ENCODE data around the gene NDOR1. TPM values are rescaled to one million over a fixed set of nuclear protein-coding genes. Genes with fewer than 3 reads are reported as not detected.

NDOR1 gene
- total RNA-seq, 1 donor: 10.2 TPM

DNA sequence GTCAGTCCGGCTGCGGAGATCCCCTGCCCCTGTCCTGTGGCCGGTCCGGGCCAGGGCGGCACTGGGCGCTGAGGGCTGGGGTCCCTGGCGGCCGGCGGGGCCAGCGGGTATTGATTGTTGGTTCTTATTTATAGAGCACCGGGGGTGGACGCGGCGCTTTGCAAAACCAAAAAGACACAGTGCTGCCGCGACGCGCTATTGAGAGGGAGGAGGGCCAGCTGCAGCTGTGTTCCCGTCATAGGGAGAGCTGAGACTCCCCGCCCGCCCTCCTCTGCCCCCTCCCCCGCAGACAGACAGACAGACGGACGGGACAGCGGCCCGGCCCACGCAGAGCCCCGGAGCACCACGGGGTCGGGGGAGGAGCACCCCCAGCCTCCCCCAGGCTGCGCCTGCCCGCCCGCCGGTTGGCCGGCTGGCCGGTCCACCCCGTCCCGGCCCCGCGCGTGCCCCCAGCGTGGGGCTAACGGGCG is 38.2 kb upstream of the NDOR1 start:
- no peak for DNase-seq (ENCODE audit: low read depth in 2 of 3, low spot score in 2 of 3)

DNA sequence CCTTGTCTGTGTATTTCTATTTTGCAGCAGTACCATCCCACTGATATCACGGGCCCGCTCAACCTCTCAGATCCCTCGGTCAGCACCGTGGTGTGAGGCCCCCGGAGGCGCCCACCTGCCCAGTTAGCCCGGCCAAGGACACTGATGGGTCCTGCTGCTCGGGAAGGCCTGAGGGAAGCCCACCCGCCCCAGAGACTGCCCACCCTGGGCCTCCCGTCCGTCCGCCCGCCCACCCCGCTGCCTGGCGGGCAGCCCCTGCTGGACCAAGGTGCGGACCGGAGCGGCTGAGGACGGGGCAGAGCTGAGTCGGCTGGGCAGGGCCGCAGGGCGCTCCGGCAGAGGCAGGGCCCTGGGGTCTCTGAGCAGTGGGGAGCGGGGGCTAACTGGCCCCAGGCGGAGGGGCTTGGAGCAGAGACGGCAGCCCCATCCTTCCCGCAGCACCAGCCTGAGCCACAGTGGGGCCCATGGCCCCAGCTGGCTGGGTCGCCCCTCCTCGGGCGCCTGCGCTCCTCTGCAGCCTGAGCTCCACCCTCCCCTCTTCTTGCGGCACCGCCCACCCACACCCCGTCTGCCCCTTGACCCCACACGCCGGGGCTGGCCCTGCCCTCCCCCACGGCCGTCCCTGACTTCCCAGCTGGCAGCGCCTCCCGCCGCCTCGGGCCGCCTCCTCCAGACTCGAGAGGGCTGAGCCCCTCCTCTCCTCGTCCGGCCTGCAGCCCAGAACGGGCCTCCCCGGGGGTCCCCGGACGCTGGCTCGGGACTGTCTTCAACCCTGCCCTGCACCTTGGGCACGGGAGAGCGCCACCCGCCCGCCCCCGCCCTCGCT is 37.5 kb upstream of the NDOR1 start:
- DNase-seq (ENCODE audit: low read depth in 2 of 3, low spot score in 2 of 3): no peak

DNA sequence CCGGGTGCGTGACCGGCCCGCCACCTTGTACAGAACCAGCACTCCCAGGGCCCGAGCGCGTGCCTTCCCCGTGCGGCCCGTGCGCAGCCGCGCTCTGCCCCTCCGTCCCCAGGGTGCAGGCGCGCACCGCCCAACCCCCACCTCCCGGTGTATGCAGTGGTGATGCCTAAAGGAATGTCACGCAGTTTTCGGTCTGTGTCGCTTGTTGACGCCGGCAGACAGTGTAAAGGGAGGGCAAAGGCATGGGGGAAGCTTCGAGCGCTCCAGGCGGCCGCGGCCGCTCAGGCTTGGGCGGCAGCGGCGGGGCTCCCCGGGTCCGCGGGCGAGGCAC is 37.0 kb upstream of the NDOR1 start:
- DNase-seq (ENCODE audit: low read depth in 2 of 3, low spot score in 2 of 3): no peak

- no peak for DNase-seq (ENCODE audit: low read depth in 2 of 3, low spot score in 2 of 3)
These were observed 36.3 kb upstream of the NDOR1 start for GRCh38 chr9:137168904-137169856.

GRCh38 chr9:137169896-137170358 is 35.6 kb upstream of the NDOR1 start, which contains the start of gene LRRC26:
Gene LRRC26 (minus strand): TSS chr9:137170051. CDS start chr9:137169943, 108 bp downstream.
- DNase-seq (ENCODE audit: low read depth in 2 of 3, low spot score in 2 of 3): no peak

DNA sequence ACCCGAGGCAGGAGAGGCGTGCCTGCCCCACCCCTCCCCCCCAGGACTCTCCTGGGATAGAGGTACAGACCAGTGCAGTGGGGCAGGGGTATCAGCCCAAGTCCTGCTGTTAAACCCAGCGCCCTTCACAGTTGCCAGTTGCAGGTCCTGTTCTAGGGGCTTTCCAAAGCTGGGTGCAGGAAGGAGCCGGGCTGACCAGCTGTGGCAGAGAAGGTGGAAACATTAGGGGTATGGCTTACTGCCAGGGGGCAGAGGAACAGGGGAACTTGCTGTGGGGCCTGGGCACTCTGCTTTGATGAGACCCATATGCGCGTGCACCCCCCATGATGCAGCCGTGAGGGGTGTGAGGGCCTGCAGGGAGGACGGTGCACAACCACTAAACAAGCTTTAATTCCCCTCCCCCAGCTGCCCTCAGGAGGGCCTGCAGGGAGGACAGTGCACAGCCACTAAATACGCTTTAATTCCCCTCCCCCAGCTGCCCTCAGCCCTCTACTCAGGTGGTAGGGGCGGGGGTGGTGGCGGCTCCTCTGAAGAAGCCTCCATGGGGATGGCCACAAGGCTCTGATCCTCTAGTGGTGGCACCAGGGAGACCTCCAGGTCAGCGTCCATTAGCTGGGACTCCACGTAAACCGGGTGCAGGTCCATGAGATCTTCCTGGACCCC is 34.9 kb upstream of the NDOR1 start:
- no peak for DNase-seq (ENCODE audit: low read depth in 2 of 3, low spot score in 2 of 3)

- no peak for DNase-seq (ENCODE audit: low read depth in 2 of 3, low spot score in 2 of 3)
These were observed 34.2 kb upstream of the NDOR1 start for GRCh38 chr9:137171149-137171900.

GRCh38 chr9:137172901-137173795 is 32.4 kb upstream of the NDOR1 start:
- peak in 1 of 3 donors; percentile 45 for DNase-seq (ENCODE audit: low read depth in 2 of 3, low spot score in 2 of 3)

- no peak for DNase-seq (ENCODE audit: low read depth in 2 of 3, low spot score in 2 of 3)
These were observed 31.5 kb upstream of the NDOR1 start for GRCh38 chr9:137173796-137174664.

DNA sequence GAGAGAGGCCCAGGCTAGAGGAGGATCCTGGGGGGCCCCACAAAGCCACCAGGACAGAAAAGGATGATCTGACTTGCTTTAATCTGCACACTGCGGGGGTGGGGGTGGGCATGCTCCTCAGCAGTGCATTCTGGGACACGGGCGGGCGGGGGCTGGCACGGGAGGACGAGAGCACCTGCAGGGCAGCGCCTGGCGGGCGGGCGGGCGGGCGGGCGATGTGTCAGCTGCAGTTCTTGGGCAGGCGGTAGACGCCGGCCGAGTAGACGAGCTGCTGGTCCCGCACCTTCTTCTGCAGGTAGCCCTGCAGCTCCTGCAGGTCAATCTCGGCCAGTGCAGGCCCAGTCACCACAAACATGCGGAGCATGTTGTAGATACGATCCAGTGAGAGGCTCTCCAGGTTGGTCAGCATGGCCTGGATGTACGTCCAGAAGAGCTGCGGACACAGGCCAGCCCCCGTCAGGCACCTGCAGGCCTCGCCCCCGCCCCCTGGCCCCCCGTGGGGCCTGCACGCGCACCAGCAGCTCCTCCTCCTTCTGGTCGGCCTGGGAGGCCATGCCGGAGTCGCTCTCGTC is 30.7 kb upstream of the NDOR1 start:
- DNase-seq (ENCODE audit: low read depth in 2 of 3, low spot score in 2 of 3): no peak

- no peak for DNase-seq (ENCODE audit: low read depth in 2 of 3, low spot score in 2 of 3)
These were observed 30.0 kb upstream of the NDOR1 start for GRCh38 chr9:137175345-137175961.

GRCh38 chr9:137176302-137177182 is 29.0 kb upstream of the NDOR1 start:
- DNase-seq (ENCODE audit: low read depth in 2 of 3, low spot score in 2 of 3): peak in 1 of 3 donors; percentile 37

DNA sequence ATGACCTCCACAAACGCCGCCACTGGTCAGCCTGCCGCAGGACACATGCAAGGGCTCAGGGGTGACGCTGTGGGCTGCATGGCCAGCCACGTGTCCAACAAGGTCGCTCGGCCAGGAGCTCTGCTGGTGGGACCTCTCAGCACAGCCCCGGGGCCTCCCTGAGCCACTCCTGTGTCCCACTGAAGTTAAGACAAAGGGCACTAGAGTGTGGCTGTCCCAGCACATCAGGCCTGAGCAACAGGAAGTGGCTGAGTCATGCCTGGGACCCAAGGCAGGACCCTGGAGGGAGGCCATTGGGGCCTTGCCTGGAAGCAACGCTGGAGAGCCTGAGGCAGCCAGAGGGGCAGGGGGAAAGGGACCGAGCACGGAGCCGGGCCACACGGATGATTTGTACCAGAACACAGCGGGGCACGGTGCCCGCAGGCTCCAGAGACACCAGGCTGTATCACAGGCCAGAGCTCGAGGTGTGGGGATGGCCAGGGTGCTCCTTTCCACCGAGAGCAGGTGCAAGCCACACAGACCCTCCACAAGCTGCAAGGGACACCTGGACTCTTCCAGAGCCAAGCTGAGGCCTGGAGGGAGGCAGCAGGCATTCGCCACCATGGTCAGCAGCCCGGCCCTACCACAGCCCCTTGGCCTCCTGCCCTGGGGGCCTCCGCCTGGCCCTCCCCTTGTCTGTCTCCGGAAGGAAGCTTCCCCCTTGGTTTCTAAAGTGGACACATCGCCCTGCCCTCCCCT is 27.1 kb upstream of the NDOR1 start:
- DNase-seq (ENCODE audit: low read depth in 2 of 3, low spot score in 2 of 3): no peak

DNA sequence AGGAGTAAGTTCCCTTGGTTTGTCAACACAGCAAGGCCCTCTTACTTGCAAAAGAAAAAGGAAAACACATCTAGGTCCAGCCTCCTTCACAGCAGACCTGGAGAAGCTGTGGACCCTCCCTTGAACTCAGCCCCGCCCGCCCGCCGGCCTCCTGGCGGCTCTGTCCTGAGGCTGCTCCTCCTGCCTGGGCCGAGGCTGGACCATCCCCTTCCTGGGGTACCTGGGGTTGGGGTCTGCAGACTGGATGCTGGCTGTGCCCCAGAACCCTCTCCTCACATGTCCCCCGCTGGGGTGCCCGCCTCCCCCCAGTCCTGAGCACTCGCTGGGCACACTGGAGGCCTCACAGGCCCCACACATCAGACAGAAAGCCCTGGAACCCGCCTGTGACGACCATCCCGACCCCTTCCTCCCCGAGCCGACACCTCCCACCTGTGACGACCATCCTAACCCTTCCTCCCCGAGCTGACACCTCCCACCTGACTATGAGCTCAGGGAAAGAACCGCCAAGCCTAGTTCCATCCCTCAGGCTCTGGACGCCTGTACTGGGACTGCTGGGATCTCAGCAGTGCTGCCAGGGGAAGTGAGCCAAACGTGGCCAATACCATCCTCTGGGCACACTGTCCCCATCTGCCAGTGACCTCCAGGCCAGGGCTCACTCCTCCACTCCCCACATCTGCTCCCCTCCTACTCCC is 26.4 kb upstream of the NDOR1 start:
- DNase-seq (ENCODE audit: low read depth in 2 of 3, low spot score in 2 of 3): no peak

DNA sequence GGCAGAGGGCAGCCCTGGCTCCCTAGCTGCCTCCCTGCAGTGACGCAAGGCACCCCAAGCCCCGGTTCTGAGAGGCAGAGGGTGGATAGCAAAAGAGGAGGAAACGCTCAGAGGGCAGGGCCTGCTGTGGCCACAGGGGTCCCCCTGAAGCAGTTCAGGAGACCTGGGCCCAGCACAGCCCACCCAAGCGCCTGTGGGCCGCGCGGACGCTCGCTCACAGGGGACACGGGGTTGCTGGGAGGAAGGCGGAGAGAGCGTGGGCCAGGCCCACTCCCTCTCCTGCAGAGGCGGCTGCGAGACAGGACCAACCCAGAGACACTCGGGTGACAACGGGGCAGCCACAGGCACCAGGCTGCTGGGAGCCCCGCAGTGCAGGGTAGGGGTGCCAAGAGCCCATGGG is 25.7 kb upstream of the NDOR1 start:
- DNase-seq (ENCODE audit: low read depth in 2 of 3, low spot score in 2 of 3): no peak

All from hematopoietic multipotent progenitor cell (in vitro differentiated cells).